Measurements from ENCODE around the gene TMEM239.
A peak's percentile ranks its signal among the peaks of the same experiment; 100 is the strongest.
"Not testable (repeated sequence)": the region's sequence is repeated elsewhere in the genome, so short reads cannot be mapped to it uniquely, and the experiment has no call there.

Gene TMEM239

GRCh38 chr20:2820896-2821869, 5.0 kb downstream of the TMEM239 start:
- Mint-ChIP-seq H3K9me3 (no peaks in the 10 kb centered on the region), H3K27me3 (peaks cover 53% of the 10 kb centered on the region), H3K4me1 (ENCODE audit: low read depth) (peaks cover 9% of the 10 kb centered on the region), H3K27ac (no peak overlapping the region), H3K36me3 (ENCODE audit: low read depth) (no peaks in the 10 kb centered on the region), H3K4me3 (no peak overlapping the region)
- intact Hi-C loops (cut with micrococcal nuclease) = no loop called here

- Mint-ChIP-seq H3K4me1 (ENCODE audit: low read depth) (peaks cover 13% of the 10 kb centered on the region), H3K9me3 (no peaks in the 10 kb centered on the region), H3K27ac (no peak overlapping the region), H3K27me3 (peaks cover 58% of the 10 kb centered on the region), H3K4me3 (no peak overlapping the region), H3K36me3 (ENCODE audit: low read depth) (no peaks in the 10 kb centered on the region)
- intact Hi-C loops (cut with micrococcal nuclease) = no loop called here
Measured at GRCh38 chr20:2822073-2822472, 5.9 kb downstream of the TMEM239 start.

- H3K4me3 Mint-ChIP-seq = no peak overlapping the region
- peaks cover 53% of the 10 kb centered on the region for H3K27me3 Mint-ChIP-seq
- H3K36me3 Mint-ChIP-seq (ENCODE audit: low read depth) = no peaks in the 10 kb centered on the region
- H3K27ac Mint-ChIP-seq = no peak overlapping the region
- peaks cover 13% of the 10 kb centered on the region for H3K4me1 Mint-ChIP-seq (ENCODE audit: low read depth)
- H3K9me3 Mint-ChIP-seq = no peaks in the 10 kb centered on the region
- intact Hi-C loops (cut with micrococcal nuclease) = no loop called here
Measured at GRCh38 chr20:2825761-2826160, 9.6 kb downstream of the TMEM239 start.

DNA sequence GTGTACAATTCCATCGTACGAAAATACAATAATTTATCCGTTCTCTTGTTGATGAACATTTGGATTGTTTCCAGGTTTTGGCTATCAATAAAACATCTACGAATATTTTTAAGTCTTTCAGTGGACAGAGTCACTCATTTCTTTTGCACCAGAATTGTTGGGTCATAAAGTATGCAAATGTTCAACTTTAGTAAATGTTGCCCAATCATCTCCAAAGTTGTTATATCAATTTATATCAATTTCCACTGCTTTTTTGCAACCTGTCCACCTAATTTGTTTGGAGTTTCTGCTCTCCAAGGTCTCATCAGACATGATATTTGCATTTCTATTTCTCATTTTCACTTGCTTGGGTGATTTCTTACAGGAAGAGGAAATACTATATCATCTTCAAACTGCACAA, 10.5 kb downstream of the TMEM239 start:
- H3K27ac Mint-ChIP-seq = no peak overlapping the region
- H3K9me3 Mint-ChIP-seq = no peaks in the 10 kb centered on the region
- H3K36me3 Mint-ChIP-seq (ENCODE audit: low read depth) = no peaks in the 10 kb centered on the region
- peaks cover 9% of the 10 kb centered on the region for H3K4me1 Mint-ChIP-seq (ENCODE audit: low read depth)
- H3K4me3 Mint-ChIP-seq = no peak overlapping the region
- H3K27me3 Mint-ChIP-seq = peaks cover 44% of the 10 kb centered on the region
- intact Hi-C loops (cut with micrococcal nuclease) = no loop called here

- no peak overlapping the region for H3K4me3 Mint-ChIP-seq
- H3K9me3 Mint-ChIP-seq = no peaks in the 10 kb centered on the region
- peaks cover 37% of the 10 kb centered on the region for H3K27me3 Mint-ChIP-seq
- peaks cover 18% of the 10 kb centered on the region for H3K4me1 Mint-ChIP-seq (ENCODE audit: low read depth)
- no peak overlapping the region for H3K27ac Mint-ChIP-seq
- intact Hi-C loops (cut with micrococcal nuclease) = no loop called here
- H3K36me3 Mint-ChIP-seq (ENCODE audit: low read depth) = peaks cover 1% of the 10 kb centered on the region
Measured at GRCh38 chr20:2829376-2829775, 13.2 kb downstream of the TMEM239 start.

- H3K4me1 Mint-ChIP-seq (ENCODE audit: low read depth) = peaks cover 36% of the 10 kb centered on the region
- H3K36me3 Mint-ChIP-seq (ENCODE audit: low read depth) = peaks cover 18% of the 10 kb centered on the region
- intact Hi-C loops (cut with micrococcal nuclease) = loop anchor here (5.0 kb wide), 1 partner anchor 54 kb away; no protein-coding TSS in a partner anchor
- peak overlapping the region; percentile 83 for H3K27ac Mint-ChIP-seq
- H3K9me3 Mint-ChIP-seq, H3K4me3 Mint-ChIP-seq: not testable (repeated sequence)
- H3K27me3 Mint-ChIP-seq = peaks cover 31% of the 10 kb centered on the region
Measured at GRCh38 chr20:2831206-2831605, 15.0 kb downstream of the TMEM239 start.

DNA sequence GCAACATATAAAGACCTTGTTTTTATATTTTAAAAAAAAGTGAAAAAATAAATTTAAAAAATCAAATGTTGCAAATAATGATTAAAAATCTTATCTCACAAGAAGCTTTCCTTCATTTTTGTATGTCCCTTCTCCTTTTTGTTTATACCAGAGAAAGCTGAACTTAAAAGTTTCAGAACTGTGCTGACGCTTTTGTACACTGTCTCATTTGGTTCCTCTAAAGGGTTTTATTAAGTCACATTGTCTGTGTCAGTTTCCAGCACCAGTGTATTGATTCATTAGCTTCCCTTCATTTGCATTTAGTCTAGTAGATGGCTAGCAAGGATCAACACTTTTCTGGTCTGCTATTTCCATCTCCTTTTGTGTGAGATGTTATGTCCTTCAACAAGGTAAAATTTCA, 17.6 kb downstream of the TMEM239 start:
- H3K4me3 Mint-ChIP-seq = no peak overlapping the region
- peaks cover 44% of the 10 kb centered on the region for H3K36me3 Mint-ChIP-seq (ENCODE audit: low read depth)
- intact Hi-C loops (cut with micrococcal nuclease) = loop anchor here (5.0 kb wide), 1 partner anchor 56 kb away; no protein-coding TSS in a partner anchor
- no peaks in the 10 kb centered on the region for H3K9me3 Mint-ChIP-seq
- peaks cover 11% of the 10 kb centered on the region for H3K27me3 Mint-ChIP-seq
- peak overlapping the region; percentile 77 for H3K27ac Mint-ChIP-seq
- peaks cover 51% of the 10 kb centered on the region for H3K4me1 Mint-ChIP-seq (ENCODE audit: low read depth)

DNA sequence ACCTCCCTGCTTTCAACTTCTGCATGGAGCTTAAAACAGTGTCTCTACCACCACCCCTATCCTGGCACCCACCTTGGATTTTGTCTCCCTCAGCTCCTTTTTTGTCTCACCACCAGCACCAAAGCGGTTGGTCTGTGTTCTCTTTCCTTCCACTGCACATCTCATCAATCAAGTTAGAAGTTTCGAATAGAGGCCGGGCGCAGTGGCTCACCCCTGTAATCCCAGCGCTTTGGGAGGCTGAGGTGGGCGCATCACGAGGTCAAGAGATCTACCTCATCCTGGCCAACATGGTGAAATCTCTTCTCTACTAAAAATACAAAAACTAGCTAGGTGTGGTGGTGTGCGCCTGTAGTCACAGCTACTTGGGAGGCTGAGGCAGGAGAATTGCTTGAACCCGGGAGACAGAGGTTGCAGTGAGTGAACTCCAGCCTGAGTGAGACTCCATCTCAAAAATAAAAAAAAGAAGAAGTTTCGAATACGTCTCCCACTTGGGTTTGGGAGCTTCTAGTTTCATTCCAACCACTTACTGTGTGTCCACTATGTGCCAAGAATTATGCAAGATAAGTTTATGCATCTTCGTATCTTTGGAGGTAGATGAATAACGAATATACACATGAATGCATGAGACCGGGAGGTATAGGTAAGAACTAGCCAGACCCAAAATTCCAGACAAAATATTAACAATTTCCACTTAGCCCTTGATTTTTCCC, 18.4 kb downstream of the TMEM239 start:
- H3K9me3 Mint-ChIP-seq = no peaks in the 10 kb centered on the region

GRCh38 chr20:2835331-2835796, 19.2 kb downstream of the TMEM239 start:
- intact Hi-C loops (cut with micrococcal nuclease) = no loop called here
- no peak overlapping the region for H3K27ac Mint-ChIP-seq

More for the DNA sequence above, 18.4 kb downstream of the TMEM239 start:
- Mint-ChIP-seq H3K4me3 (no peak overlapping the region), H3K27ac (peak overlapping the region; percentile 77), H3K27me3 (peaks cover 8% of the 10 kb centered on the region), H3K36me3 (ENCODE audit: low read depth) (peaks cover 52% of the 10 kb centered on the region), H3K4me1 (ENCODE audit: low read depth) (peaks cover 59% of the 10 kb centered on the region)
- intact Hi-C loops (cut with micrococcal nuclease) = loop anchor here (5.0 kb wide), 1 partner anchor 57 kb away; no protein-coding TSS in a partner anchor

GRCh38 chr20:2836035-2836434, 19.9 kb downstream of the TMEM239 start:
- no peaks in the 10 kb centered on the region for H3K9me3 Mint-ChIP-seq
- peaks cover 2% of the 10 kb centered on the region for H3K27me3 Mint-ChIP-seq
- H3K4me1 Mint-ChIP-seq (ENCODE audit: low read depth) = peaks cover 62% of the 10 kb centered on the region
- peaks cover 57% of the 10 kb centered on the region for H3K36me3 Mint-ChIP-seq (ENCODE audit: low read depth)
- no peak overlapping the region for H3K4me3 Mint-ChIP-seq
- intact Hi-C loops (cut with micrococcal nuclease) = no loop called here
- H3K27ac Mint-ChIP-seq = peak overlapping the region; percentile 1

More at GRCh38 chr20:2835331-2835796, 19.2 kb downstream of the TMEM239 start:
- peaks cover 62% of the 10 kb centered on the region for H3K4me1 Mint-ChIP-seq (ENCODE audit: low read depth)
- H3K9me3 Mint-ChIP-seq = no peaks in the 10 kb centered on the region
- peaks cover 53% of the 10 kb centered on the region for H3K36me3 Mint-ChIP-seq (ENCODE audit: low read depth)
- H3K27me3 Mint-ChIP-seq = peaks cover 4% of the 10 kb centered on the region
- H3K4me3 Mint-ChIP-seq = no peak overlapping the region

GRCh38 chr20:2837221-2837960, 21.2 kb downstream of the TMEM239 start:
- intact Hi-C loops (cut with micrococcal nuclease) = no loop called here
- peaks cover 2% of the 10 kb centered on the region for H3K27me3 Mint-ChIP-seq
- H3K4me3 Mint-ChIP-seq = no peak overlapping the region
- H3K36me3 Mint-ChIP-seq (ENCODE audit: low read depth) = peaks cover 60% of the 10 kb centered on the region
- H3K4me1 Mint-ChIP-seq (ENCODE audit: low read depth) = peaks cover 70% of the 10 kb centered on the region
- peak overlapping the region; percentile 1 for H3K27ac Mint-ChIP-seq
- no peaks in the 10 kb centered on the region for H3K9me3 Mint-ChIP-seq

- Mint-ChIP-seq H3K36me3 (ENCODE audit: low read depth) (peaks cover 64% of the 10 kb centered on the region), H3K4me3 (no peak overlapping the region)
- intact Hi-C loops (cut with micrococcal nuclease) = no loop called here
Measured at GRCh38 chr20:2838170-2838797, 22.1 kb downstream of the TMEM239 start.

More at GRCh38 chr20:2838170-2838797, 22.1 kb downstream of the TMEM239 start:
- H3K4me1 Mint-ChIP-seq (ENCODE audit: low read depth) = peaks cover 67% of the 10 kb centered on the region
- no peaks in the 10 kb centered on the region for H3K9me3 Mint-ChIP-seq
- H3K27me3 Mint-ChIP-seq = peaks cover 2% of the 10 kb centered on the region
- peak overlapping the region; percentile 93 for H3K27ac Mint-ChIP-seq
